GM18502 (cell line): ENCODE data around the gene STAMBPL1.
"Not testable (repeated sequence)": the region's sequence is repeated elsewhere in the genome, so short reads cannot be mapped to it uniquely, and the experiment has no call there.

ENCODE experiments used
- ATAC-seq: cut with Tn5 transposase; IDR thresholded peaks from one replicate; pipeline ENCODE4 v1.9.1; 2021; ENCODE audit warnings: mild to moderate bottlenecking; ENCODE audit not compliant: unreplicated experiment, poor library complexity

The STAMBPL1 gene

DNA sequence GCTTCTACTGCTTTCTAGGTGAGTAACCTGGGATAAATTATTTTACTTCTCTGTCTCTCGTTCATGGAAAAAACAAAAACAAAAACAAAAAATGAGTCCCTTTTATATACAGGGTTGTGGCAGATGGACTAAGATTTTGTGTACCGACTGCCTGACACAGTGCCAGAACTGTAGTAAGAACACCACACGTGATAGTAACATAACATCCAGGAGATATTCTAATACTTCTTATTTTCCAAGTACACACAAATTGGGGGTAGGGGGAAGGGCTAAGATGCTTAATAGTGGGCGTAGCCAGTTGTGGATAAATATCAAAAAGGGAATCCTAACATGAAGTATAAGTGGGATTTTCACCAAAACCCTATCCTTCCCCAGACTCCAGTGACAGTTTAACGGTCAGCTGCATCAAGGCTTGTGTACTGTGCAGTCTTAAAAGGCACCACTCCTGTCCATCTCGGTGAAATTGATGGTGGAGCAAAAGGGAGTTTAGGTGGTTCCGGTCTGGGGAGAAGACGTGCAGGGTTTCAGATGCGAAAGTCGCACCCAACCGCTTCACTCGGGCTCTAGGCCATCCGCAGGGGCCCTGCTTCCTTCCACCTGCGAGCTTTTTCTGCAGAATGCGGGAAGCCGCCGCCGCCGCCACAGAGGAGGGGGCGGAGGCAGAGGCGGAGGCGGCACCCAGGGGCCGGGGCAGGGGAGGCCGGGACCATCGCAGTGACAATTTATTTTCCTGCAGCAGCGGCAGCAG lies at the start of gene STAMBPL1:
Gene STAMBPL1 (plus strand): TSS at position 712 of the 748 bp plus-strand sequence. CDS start 21,464 bp downstream, outside the sequence.
- ATAC-seq, result peak; percentile 62

DNA sequence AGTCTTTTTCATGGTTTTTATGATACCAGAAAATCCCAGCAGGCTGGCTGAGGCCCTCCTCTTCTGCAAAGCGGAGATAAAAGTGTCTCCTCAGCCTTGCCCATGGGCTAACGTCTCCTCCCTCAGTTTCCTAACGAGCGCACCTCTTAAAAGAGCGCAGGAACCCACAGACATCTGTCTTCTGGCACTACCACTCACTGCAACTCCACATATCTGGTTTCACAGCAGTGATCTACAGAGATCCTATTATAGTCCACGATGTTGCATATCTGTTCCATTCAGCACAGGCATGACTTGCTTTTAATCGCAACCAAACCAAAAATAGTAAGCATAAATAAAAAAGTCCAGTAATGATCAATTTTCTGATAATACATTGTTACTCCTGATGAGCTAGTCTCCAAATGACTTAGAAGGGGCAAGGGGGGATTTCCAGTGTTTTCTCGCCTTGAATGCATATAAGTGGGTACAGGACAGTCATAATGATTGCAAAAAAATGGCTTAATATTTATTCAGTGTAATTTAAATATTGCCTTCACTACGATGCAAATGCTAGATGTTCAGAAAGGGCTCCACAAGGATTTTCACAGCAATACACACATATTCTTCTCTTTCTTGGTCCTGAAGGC lies 49.3 kb upstream of the STAMBPL1 start:
- ATAC-seq, result no peak

DNA sequence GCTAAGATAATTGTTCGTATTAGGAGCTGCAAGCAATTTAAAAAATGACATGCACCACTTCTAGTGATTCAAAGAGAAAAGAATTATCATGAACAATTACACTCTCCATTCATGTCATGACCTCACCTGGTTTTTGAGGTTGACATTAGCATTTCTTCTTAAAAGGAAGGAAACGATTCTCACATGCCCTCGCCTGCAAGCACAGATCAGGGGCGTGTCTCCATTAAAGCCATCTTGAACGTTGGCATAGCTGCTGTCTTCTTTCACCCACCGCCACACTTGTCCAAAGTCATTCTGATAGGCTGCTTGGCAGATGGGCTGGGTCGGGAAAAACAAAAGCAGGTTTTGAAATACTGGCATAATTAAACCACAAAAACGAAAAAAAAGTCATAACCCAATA lies 48.3 kb upstream of the STAMBPL1 start:
- no peak for ATAC-seq

DNA sequence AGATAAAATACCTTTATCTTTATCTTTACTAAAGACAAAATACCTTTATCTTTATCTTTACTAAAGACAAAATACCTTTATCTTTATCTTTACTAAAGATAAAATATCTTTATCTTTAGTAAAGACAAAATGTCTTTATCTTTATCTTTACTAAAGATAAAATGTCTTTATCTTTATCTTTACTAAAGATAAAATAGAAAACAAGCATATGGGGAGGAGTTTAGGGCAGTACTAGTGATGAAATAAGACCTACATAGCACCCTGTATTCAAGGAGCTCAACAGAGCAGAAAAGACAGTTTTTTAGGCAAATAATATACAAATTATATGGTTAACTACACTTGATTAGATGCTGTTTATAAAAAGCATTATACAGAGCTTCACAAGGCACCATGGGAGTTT lies 47.7 kb upstream of the STAMBPL1 start:
- no peak for ATAC-seq

DNA sequence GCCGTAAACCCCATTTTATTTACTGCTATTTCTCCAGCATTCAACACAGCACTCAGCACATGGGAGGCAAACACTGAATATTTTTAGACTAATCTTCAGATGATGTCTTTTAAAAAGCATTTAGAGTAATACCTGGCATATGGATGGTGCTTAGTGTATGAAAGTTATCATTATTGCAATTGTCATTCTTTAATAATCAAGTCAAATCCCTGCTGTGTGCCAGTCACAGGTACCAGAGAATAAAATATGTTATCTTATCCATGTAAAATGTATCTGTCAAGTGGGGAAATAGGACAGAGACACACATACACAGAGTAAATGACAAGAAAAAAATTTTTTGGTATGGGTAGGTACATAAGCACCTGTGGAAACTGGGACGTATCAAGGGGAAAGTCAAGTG lies 46.9 kb upstream of the STAMBPL1 start:
- ATAC-seq, result no peak

DNA sequence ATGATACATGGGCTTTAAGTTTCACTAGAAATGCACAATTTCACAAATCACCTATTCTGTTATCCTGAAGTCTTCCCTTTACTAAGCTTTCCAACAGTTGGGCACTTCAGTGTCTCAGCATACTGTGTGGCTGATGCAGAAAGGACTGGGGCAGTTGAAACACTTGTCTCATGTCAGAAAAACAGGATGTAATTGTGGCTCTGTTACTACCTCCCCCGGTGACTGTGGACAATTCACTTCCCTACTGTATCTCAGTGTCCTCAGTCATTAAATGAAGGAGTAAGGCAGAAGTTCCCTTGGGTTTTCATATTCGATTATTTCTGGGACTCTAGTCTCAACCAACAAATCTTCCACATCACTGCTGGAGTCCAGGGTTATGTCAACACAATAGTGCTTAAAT lies 46.3 kb upstream of the STAMBPL1 start:
- ATAC-seq, result no peak

DNA sequence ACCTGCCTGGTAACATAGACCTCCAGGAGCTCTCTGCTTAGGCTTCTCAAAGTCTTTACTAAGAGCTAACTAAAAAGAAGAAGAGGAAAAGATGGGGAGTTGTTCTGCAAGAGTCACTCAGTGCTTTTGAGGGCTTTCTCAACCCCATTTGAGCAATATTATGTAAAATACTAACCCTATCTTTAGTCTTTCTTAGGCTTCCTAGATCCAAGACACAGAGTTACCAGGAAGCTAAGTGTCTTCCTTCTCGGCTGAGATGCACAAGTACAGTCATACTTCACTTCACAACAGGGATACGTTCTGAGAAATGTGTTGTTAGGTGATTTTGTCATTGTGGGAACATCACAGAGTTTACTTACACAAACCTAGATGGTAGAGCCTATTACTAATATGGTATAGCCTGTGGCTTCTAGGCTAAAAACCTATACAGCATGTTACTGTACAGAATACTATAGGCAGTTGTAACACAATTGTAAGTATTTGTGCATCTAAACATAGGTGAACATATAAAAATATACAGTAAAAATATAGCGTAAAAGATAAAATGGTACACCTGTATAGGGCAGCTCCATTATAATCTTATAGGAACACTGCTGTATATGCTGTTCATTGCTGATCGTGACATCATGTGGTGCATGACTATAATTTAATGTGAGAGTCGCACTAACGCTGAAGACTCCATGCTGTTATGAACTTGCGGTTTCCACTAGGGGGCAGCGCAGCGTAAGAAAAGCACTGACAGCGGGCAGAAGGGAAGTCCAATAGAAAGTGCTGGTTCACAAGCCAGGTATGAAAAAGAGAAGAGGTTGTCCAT lies 44.7 kb upstream of the STAMBPL1 start:
- ATAC-seq, result peak; percentile 91

DNA sequence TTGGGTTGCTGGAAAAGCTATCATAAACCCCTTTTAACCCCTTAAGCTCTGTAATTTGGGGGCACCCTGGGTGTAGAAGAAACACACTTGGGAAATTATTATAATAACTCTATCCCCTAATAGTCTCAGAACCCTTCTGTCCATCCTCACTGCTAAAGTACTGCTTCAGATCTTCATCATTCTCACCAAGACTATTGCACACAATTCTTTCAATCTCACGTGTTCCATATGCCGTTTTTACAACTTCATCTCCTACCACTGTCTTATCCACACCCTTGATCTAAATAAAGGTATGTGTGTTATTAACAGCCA lies 44.2 kb upstream of the STAMBPL1 start:
- peak; percentile 18 for ATAC-seq

DNA sequence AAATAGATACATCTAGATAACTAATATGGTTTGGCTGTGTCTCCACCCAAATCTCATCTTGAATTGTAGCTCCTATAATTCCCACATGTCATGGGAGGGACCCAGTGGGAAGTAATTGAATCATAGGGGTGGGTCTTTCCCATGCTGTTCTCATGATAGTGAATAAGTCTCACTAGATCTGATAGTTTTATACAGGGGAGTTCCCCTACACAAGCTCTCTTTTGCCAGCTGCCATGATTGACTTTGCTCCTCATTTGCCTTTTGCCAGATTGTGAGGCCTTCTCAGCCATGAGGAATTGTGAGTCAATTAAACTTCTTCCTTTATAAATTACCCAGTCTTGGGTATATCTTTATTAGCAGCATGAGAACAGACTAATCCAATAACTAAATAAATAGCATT lies 42.4 kb upstream of the STAMBPL1 start:
- not testable (repeated sequence) for ATAC-seq

DNA sequence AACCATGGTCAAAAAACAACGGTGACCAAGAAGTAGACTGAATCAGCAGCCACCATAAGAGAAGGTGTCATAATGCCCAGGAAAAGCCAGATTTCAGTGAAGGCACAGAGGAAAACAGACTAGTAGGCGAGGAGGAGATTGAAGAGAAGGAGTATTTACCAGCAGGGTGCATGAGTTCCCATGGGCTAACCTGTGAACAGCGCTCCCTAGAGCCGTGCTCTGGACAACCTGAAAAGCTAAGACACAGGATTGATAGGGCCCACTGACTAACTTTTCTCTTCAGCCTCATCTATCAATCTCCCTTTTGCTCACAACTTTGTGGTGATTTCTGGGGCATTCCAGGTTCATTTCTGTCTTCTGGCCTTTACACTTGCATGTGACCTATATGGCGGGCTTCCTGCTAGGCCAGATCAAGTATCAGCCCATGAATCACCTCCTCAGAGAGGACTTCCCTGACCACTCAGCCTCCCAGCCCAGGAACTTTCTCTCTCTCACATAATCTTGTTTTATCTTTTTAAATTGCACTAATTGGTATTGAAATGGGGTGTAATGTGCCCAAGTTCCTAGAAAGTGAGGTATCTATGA lies 41.2 kb upstream of the STAMBPL1 start:
- ATAC-seq, result no peak

DNA sequence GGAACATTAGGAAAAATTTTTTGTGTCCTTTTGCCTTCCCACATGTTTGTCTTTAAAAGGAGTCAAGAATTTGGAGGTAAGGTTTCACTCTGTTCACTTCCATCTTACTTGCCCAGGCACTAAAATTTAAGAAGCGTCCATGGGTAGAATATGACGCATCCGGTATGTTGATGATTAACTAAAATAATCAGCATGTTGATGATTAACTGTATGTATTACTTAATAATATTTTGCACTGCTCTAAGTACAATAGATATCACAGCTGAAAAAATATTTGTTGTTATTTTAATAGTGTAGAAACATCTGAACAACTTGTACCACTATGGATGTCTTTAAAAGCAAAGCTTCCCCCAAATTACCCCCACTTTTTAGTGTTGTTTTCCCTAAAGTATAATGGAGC lies 39.9 kb upstream of the STAMBPL1 start:
- ATAC-seq, result no peak

DNA sequence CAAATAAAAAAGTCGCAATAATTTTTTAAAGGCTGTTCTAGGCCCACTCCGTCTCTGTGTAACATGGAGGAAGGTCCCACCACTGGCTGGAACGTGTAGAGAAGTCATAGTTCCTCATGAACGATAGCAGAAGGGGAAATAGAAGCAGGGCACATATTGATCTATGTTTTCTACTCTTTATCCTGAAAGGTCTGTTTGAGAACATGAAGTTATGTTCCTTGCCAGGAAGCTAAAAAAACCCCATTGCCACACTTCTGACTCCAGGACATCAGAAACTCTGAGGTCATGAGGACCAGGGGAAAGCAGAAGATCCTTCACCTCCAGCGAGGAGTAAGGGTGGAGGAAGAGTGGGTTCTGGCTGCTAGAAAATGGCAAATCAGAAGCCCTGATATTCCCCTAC lies 39.2 kb upstream of the STAMBPL1 start:
- no peak for ATAC-seq

DNA sequence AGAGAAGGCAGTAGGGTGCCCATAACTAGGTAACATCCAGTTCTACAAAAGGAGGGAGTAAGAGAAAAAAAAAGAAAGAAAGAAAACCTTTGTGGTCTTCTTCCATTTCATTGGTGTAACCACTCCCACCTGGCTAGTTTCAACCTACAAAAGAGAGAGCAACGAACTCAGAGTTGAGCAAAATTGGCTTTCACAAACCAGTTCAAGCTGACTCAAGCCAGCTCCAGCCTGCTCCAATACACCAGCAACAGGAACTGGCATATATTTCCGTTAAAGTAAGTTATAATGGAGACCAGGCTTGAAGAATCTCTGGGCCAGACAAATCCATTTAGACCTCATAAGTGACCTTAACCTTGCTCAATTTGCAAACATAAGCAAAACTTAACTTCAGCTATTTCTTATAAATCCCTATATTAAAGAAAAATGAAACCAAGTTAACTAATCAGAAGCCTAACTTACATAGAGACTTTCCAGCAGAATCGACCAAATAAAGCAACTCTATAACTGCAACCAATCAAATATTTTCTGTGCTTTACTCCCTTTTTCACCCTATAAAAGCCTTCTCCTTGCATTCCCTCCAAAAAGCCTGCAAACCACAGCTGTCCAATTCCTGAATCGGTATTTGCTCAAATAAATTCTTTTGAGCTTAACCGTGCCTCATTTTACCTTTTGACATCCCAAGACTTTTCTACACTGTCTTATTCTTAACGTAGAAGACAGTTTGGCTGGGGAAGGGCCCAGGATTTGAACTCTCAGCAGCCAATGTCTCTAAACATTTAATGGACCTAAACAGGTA lies 38.5 kb upstream of the STAMBPL1 start:
- ATAC-seq, result no peak

DNA sequence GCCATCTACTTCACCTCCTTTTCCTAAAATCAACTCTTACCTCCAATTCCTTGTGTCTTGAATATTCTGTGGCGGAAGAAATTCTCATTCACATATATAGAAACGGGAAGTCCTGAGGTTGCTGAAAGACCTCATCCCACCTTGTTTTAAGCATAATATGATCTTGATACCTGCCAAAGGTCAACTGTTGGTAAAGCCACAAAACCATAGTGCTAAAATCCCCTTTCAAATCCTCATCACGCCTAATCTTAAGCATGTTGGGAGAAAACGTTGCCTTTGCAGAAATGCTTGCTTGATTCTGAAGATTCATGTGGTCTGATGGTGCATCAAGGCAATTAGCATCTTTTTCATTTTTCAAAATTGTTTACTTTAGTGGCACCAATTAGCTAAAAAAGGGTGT lies 36.9 kb upstream of the STAMBPL1 start:
- ATAC-seq, result no peak

DNA sequence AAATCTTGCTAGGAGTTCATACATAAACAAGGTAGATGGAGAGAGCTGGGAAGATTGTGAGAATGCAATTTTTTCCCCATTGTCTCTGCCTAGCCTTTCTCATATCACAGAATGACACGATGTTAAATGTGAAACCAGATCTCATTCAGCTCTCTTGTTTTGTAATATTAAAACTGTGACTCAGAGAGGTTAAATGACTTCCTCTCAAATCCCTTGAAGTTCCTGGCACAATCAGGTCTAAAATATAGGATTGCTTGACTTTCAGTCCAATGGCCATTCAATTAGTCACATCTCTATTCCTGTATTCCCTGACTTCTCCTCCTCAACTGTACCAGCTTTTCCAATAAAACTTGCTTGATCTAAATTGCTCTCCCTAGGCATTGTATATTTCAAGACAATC lies 31.5 kb upstream of the STAMBPL1 start:
- no peak for ATAC-seq

DNA sequence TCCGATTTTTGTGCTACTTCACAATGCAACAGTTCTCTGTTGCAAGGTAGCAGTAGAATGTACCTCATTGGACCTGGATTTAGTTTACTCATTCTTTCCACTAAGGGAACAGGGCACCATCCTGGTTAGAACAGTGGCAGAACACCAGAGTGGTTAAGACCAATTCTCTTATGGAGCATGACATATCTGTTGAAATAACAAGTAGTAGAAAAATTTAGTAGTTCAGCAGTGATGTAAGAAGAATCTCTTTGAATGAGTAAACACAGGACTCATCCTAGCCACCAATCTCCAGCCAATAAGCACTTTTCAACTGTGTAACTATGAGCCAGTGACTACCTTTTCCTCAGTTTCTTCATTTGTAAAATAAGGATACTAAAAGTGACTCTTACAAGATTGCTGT lies 30.8 kb upstream of the STAMBPL1 start:
- ATAC-seq, result no peak

DNA sequence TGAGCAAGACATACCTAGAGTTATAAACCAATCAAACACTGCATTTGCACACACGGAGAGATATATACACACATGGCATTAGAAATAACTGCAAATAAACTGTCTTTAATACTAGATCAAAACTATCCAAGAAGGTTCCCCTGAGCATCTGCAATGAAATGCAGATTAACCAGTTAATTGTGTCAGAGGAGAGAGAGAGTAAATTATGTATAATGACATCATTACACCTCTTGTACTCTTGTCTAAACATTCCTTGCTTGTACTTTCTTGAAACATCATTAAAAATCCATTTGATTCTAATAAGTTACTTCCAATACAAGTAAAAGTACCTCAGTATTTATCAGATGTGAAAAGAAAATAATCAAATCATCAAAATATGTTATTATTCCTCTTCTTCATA lies 29.3 kb upstream of the STAMBPL1 start:
- ATAC-seq, result no peak

DNA sequence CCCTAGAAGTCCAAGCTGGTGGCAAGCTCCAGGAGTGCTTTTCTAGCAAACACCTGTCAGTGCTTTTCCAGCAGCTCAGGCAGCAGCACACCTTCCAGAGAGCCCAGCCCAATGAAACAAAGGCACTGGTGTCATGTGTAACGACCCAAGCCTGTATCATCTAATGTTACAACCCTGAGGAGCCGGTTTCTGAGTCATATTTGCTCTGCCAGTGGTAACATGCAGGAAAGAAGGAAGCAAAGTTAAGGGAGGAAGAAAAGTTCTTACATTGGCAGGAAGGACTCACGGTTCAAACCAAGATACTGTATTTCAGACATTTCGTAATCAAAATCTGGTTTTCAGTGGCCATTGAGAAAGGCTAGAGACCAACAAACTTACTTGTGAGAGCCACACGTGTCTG lies 28.3 kb upstream of the STAMBPL1 start, which contains the start of gene ANKRD22:
Gene ANKRD22 (minus strand): TSS at position 139 of the 400 bp plus-strand sequence. CDS start 237 bp downstream, outside the sequence.
- ATAC-seq, result no peak

DNA sequence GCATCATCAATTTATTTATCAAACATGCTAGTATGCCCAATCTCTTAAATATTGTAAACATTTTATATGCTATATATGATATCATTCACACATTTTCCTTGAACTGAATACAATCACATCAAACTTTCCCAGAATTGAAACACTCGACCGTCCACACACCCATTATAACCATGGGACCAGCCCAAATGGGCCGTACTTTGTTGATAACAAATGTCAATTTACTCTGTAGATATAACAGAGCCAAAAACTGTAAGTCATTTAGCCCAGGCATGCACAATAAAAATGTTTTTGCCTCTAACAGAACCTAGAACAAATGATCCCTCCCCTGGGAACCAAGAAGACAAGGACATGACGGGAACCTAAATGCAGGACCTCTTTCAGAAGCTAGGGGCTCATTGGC lies 27.7 kb upstream of the STAMBPL1 start:
- no peak for ATAC-seq
